ENCODE data around the gene MKRN1. TPM values are rescaled to one million over a fixed set of nuclear protein-coding genes. Genes with fewer than 3 reads are reported as not detected.

Gene MKRN1
- total RNA-seq, 4 donors from 2014 or later: 58.1 to 95.8 (median 79.5) TPM

DNA sequence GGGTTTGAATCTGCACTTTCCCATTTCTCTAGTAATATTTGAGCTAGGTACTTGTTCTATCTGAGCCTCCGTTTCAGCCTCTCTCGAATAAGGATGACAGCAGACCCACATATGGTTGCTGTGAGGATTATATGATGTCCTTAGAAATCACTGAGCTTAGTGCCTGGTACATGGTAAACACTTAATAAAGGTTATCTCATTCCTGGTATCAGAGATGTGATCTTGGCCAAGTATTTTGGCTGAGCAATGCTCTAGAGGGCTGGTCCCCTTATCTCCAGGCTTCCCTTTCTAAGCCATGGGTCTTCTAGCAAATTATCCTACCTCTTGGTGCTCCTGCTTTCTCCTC is 407 bp upstream of the MKRN1 start:
- Histone ChIP-seq H3K36me3 (no peaks in the 10 kb centered on the region), H3K9me3 (no peaks in the 10 kb centered on the region), H3K4me3 (peak overlapping the region; percentile 86), H3K4me1 (peaks cover 25% of the 10 kb centered on the region), H3K27ac (peak overlapping the region; percentile 91), H3K27me3 (no peaks in the 10 kb centered on the region)
- TF ChIP-seq POLR2A (IDR thresholded peaks at IDR 0.05): no peak
- TF ChIP-seq EP300 (IDR thresholded peaks at IDR 0.05): no peak
- TF ChIP-seq CTCF (IDR thresholded peaks at IDR 0.05): no peak
- no peak for TF ChIP-seq POLR2AphosphoS5 (IDR thresholded peaks at IDR 0.05)
- 0% methylated on average over 2 of the region's 2 CpGs for WGBS
- no peak for DNase-seq (ENCODE audit: low spot score in 2 of 2)

- Histone ChIP-seq H3K27me3 (no peaks in the 10 kb centered on the region), H3K9me3 (no peaks in the 10 kb centered on the region), H3K4me3 (peak overlapping the region; percentile 86), H3K27ac (peak overlapping the region; percentile 91), H3K36me3 (no peaks in the 10 kb centered on the region), H3K4me1 (peaks cover 25% of the 10 kb centered on the region)
- no peak for TF ChIP-seq EP300 (IDR thresholded peaks at IDR 0.05)
- no peak for TF ChIP-seq POLR2A (IDR thresholded peaks at IDR 0.05)
- DNase-seq (ENCODE audit: low spot score in 2 of 2): peak; percentile 76 to 79
- WGBS: under 1% methylated on average over 41 of the region's 69 CpGs
Measured at GRCh38 chr7:140478246-140479061, 851 bp downstream of the MKRN1 start.

GRCh38 chr7:140476698-140477261 is 2.5 kb downstream of the MKRN1 start:
- Histone ChIP-seq H3K9me3 (no peaks in the 10 kb centered on the region), H3K27ac (no peak overlapping the region), H3K4me1 (peaks cover 28% of the 10 kb centered on the region), H3K27me3 (no peaks in the 10 kb centered on the region), H3K4me3 (peak overlapping the region; percentile 86), H3K36me3 (no peaks in the 10 kb centered on the region)
- no peak for TF ChIP-seq POLR2A (IDR thresholded peaks at IDR 0.05)
- no peak for TF ChIP-seq CTCF (IDR thresholded peaks at IDR 0.05)
- TF ChIP-seq POLR2AphosphoS5 (IDR thresholded peaks at IDR 0.05): no peak
- TF ChIP-seq EP300 (IDR thresholded peaks at IDR 0.05): no peak
- 79% methylated on average over 11 of the region's 11 CpGs for WGBS
- DNase-seq (ENCODE audit: low spot score in 2 of 2): no peak

GRCh38 chr7:140475747-140476333 is 3.5 kb downstream of the MKRN1 start:
- TF ChIP-seq POLR2AphosphoS5 (IDR thresholded peaks at IDR 0.05): no peak
- TF ChIP-seq CTCF (IDR thresholded peaks at IDR 0.05): peak in 1 of 2 donors; percentile 32
- Histone ChIP-seq H3K4me3 (no peak overlapping the region), H3K27me3 (no peaks in the 10 kb centered on the region), H3K36me3 (peaks cover 8% of the 10 kb centered on the region), H3K4me1 (peaks cover 28% of the 10 kb centered on the region), H3K27ac (no peak overlapping the region), H3K9me3 (no peaks in the 10 kb centered on the region)
- DNase-seq (ENCODE audit: low spot score in 2 of 2): no peak
- WGBS: 50% methylated on average over 2 of the region's 2 CpGs

DNA sequence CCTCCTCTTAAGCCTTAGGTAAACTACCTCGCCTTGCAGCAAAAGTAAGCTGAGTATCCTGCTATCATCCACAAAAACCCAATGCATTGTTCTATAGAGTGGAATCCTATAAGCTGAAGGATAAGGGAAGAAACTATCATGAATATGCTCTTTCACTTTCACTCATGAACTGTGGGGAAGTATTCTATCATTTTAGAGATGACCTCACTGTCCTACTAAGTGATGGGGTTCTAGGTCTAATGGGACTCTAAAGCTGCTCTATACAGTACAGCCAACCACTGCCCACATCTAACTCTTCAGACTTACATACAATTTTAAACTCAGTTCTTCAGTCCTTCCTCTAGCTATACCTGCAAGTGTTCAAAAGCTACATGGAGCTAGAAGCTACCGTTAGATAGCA is 16.2 kb downstream of the MKRN1 start:
- Histone ChIP-seq H3K27me3 (no peaks in the 10 kb centered on the region), H3K27ac (no peak overlapping the region), H3K4me1 (no peaks in the 10 kb centered on the region), H3K36me3 (peaks cover 80% of the 10 kb centered on the region), H3K9me3 (no peaks in the 10 kb centered on the region), H3K4me3 (no peak overlapping the region)
- TF ChIP-seq EP300 (IDR thresholded peaks at IDR 0.05): no peak
- no peak for DNase-seq (ENCODE audit: low spot score in 2 of 2)
- 94% methylated on average over 2 of the region's 2 CpGs for WGBS

- Histone ChIP-seq H3K4me1 (no peaks in the 10 kb centered on the region), H3K36me3 (peaks cover 89% of the 10 kb centered on the region), H3K4me3 (no peak overlapping the region), H3K27ac (no peak overlapping the region), H3K27me3 (no peaks in the 10 kb centered on the region), H3K9me3 (no peaks in the 10 kb centered on the region)
- no peak for DNase-seq (ENCODE audit: low spot score in 2 of 2)
- WGBS: 96% methylated on average over 8 of the region's 8 CpGs
- TF ChIP-seq POLR2A (IDR thresholded peaks at IDR 0.05) (no peak), POLR2AphosphoS5 (IDR thresholded peaks at IDR 0.05) (no peak), EP300 (IDR thresholded peaks at IDR 0.05) (no peak), CTCF (IDR thresholded peaks at IDR 0.05) (no peak)
Measured at GRCh38 chr7:140458916-140459315, 20.4 kb downstream of the MKRN1 start.

All from suprapubic skin (tissue), 4 donors.